ENCODE results near the gene SLC35F3.

GRCh38 chr1:234253732-234254131 lies 349.3 kb downstream of the SLC35F3 start:
- TF ChIP-seq CTCF (IDR thresholded peaks at IDR 0.05) (no peak), SIN3A (IDR thresholded peaks at IDR 0.05; ENCODE audit: borderline replicate concordance, insufficient read depth, low read depth, low read length) (no peak)
